ENCODE data around the gene ANKRD53.
A peak's percentile ranks its signal among the peaks of the same experiment; 100 is the strongest.

Gene ANKRD53

DNA sequence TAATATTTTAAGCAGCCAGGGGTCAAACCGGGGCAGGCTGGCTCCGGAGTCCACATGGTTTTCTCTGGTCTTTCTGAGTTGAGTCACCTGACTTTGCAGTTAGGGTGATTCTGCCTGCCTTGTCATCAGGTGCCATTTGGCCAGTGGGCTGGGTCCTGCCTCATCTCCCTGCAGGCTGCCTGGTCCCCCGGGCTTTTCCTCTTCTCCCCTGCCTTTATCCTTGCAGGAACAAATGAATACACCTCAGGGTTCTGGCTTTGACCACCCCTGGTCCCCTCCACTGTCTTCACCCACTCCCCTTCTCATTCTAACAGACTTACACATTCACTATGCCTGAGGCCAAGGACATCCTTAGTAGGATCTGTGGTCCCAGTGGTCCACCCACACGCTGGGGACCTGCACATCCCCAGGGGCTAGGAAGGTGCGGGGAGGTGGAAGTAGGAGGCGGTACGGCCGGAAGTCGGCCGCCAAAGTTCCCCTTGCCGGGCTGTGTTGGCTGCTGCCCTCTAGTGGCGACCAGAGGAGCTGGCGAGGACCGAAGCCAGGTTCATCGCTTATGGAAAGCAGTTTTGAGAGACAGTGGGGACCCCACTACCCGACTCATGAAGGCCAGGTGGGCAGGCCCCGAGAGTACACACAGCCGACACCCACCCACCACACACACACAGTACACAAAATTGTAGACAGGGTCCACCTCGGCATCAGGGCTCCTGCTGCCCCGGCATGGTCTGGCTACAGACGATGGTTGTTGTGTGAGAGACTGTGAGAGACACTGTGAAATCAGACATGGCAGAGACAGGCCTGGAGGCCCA, 22.6 kb downstream of the ANKRD53 start:
- H3K4me2 ChIP-seq (ENCODE audit: low read length, poor library complexity, severe bottlenecking): peak overlapping the region; percentile 58
- no peak overlapping the region for H2BK5ac ChIP-seq (ENCODE audit: low read depth, low read length, poor library complexity, severe bottlenecking)
- no peaks in the 10 kb centered on the region for H3K79me1 ChIP-seq (replicated peaks; ENCODE audit: low read length, poor library complexity, severe bottlenecking)
- no peak overlapping the region for H2AK5ac ChIP-seq (ENCODE audit: low read length, severe bottlenecking)
- no peaks in the 10 kb centered on the region for H3K36me3 ChIP-seq (ENCODE audit: control insufficient read depth in 1 of 2, insufficient read depth in 2 of 2, low read depth in 1 of 2, low read length in 2 of 2)
- no peak overlapping the region for H3K14ac ChIP-seq (ENCODE audit: low read length in 2 of 2)
- H3K9ac ChIP-seq (ENCODE audit: low read length): peak overlapping the region; percentile 53
- DNase-seq: peak; percentile 59
- H3K9me3 ChIP-seq (ENCODE audit: control insufficient read depth, low read length): no peaks in the 10 kb centered on the region
- peak overlapping the region; percentile 32 to 73 for H3K4me3 ChIP-seq (ENCODE audit: insufficient read depth in 1 of 2, low read depth in 1 of 2, low read length in 2 of 2)
- peak overlapping the region; percentile 99 for H2AFZ ChIP-seq (ENCODE audit: low read depth, low read length)
- 30% methylated on average over 10 of the region's 21 CpGs for WGBS
- peak overlapping the region; percentile 44 for H4K91ac ChIP-seq (ENCODE audit: low read length)
- peak overlapping the region; percentile 50 to 75 for H3K18ac ChIP-seq (ENCODE audit: low read depth in 1 of 2, low read length in 2 of 2)
- no peak overlapping the region for H3K27ac ChIP-seq (ENCODE audit: low read length, poor library complexity, severe bottlenecking)
- peak overlapping the region in 1 of 2 experiments; percentile 56 for H3K4ac ChIP-seq (ENCODE audit: low read depth in 1 of 2, low read length in 2 of 2)
- no peak overlapping the region for H2BK12ac ChIP-seq (ENCODE audit: low read length in 2 of 2)
- H2BK15ac ChIP-seq (ENCODE audit: low read depth, poor library complexity, severe bottlenecking): peak overlapping the region; percentile 6
- no peak overlapping the region for H3K23ac ChIP-seq (ENCODE audit: low read length in 2 of 2)
- no peak overlapping the region for H2BK120ac ChIP-seq (ENCODE audit: low read depth, low read length)
- peaks cover 6% of the 10 kb centered on the region for H3K4me1 ChIP-seq (ENCODE audit: control insufficient read depth, insufficient read depth, low read depth, low read length)
- peaks cover 14 to 21% of the 10 kb centered on the region in 2 experiments for H3K27me3 ChIP-seq (ENCODE audit: control insufficient read depth in 1 of 2, insufficient read depth in 1 of 2, low read length in 2 of 2)
- peak overlapping the region; percentile 95 for H4K8ac ChIP-seq (ENCODE audit: low read length)

DNA sequence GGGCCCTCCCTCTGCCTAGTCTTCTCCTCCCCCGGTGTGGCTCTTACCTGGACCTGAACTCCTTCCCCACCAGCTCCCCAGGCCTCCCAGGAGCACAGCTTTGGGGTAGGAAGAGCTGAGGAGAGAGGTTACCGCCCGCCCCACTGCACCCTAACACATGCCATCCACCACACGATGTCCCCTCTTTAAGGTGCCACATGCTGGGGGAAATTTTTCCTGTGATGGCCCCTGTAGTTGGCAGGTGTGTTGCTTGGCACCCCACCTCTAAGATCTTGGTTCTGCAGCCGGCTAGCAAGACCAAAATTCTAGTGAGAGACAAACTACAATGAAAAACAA, 23.1 kb downstream of the ANKRD53 start:
- H3K23ac ChIP-seq (ENCODE audit: low read length in 2 of 2): no peak overlapping the region
- no peak overlapping the region for H3K9ac ChIP-seq (ENCODE audit: low read length)
- no peak overlapping the region for H4K91ac ChIP-seq (ENCODE audit: low read length)
- DNase-seq: no peak
- no peak overlapping the region for H2BK5ac ChIP-seq (ENCODE audit: low read depth, low read length, poor library complexity, severe bottlenecking)
- H3K14ac ChIP-seq (ENCODE audit: low read length in 2 of 2): no peak overlapping the region
- H3K36me3 ChIP-seq (ENCODE audit: control insufficient read depth in 1 of 2, insufficient read depth in 2 of 2, low read depth in 1 of 2, low read length in 2 of 2): no peaks in the 10 kb centered on the region
- peaks cover 6% of the 10 kb centered on the region for H3K4me1 ChIP-seq (ENCODE audit: control insufficient read depth, insufficient read depth, low read depth, low read length)
- no peak overlapping the region for H3K4ac ChIP-seq (ENCODE audit: low read depth in 1 of 2, low read length in 2 of 2)
- H2BK15ac ChIP-seq (ENCODE audit: low read depth, poor library complexity, severe bottlenecking): no peak overlapping the region
- no peak overlapping the region for H2AFZ ChIP-seq (ENCODE audit: low read depth, low read length)
- H2BK120ac ChIP-seq (ENCODE audit: low read depth, low read length): no peak overlapping the region
- H2AK5ac ChIP-seq (ENCODE audit: low read length, severe bottlenecking): no peak overlapping the region
- H2BK12ac ChIP-seq (ENCODE audit: low read length in 2 of 2): no peak overlapping the region
- no peak overlapping the region for H3K4me3 ChIP-seq (ENCODE audit: insufficient read depth in 1 of 2, low read depth in 1 of 2, low read length in 2 of 2)
- no peaks in the 10 kb centered on the region for H3K79me1 ChIP-seq (replicated peaks; ENCODE audit: low read length, poor library complexity, severe bottlenecking)
- peak overlapping the region in 1 of 2 experiments; percentile 75 for H3K18ac ChIP-seq (ENCODE audit: low read depth in 1 of 2, low read length in 2 of 2)
- 69% methylated on average over 4 of the region's 5 CpGs for WGBS
- H4K8ac ChIP-seq (ENCODE audit: low read length): peak overlapping the region; percentile 5
- no peak overlapping the region for H3K27ac ChIP-seq (ENCODE audit: low read length, poor library complexity, severe bottlenecking)
- H3K4me2 ChIP-seq (ENCODE audit: low read length, poor library complexity, severe bottlenecking): no peak overlapping the region
- H3K27me3 ChIP-seq (ENCODE audit: control insufficient read depth in 1 of 2, insufficient read depth in 1 of 2, low read length in 2 of 2): peaks cover 14 to 22% of the 10 kb centered on the region in 2 experiments
- no peaks in the 10 kb centered on the region for H3K9me3 ChIP-seq (ENCODE audit: control insufficient read depth, low read length)

DNA sequence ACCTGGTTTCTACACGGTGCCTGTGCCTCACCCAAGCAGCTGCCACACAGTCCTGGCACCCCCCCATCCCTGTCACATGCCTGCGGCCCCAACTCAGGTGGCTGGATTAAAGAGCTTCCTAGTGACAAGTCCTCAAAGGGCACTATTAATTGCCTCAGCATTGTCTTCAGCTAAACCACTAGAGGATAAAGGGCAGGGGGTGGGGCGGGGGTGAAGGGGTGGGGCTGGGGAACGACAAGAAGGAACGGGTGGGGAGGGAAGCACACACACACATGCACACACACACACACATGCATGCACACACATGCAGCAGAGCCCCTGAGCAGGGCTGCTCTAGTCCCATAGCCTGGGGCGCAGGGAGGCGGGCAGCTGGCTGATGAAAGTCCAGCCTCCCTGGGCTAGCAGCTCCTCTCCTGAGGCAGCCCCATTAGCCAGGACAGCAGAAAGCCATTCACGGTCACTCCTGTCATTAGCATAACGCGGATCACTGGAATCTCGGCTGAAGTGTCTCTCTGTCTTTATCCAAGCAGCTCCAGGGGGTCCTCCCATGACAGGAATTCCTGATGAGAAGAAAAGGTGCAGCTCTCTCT, 23.6 kb downstream of the ANKRD53 start:
- H3K4me3 ChIP-seq (ENCODE audit: insufficient read depth in 1 of 2, low read depth in 1 of 2, low read length in 2 of 2): no peak overlapping the region
- H2AFZ ChIP-seq (ENCODE audit: low read depth, low read length): peak overlapping the region; percentile 19
- H3K23ac ChIP-seq (ENCODE audit: low read length in 2 of 2): no peak overlapping the region
- no peak overlapping the region for H3K14ac ChIP-seq (ENCODE audit: low read length in 2 of 2)
- no peak overlapping the region for H2AK5ac ChIP-seq (ENCODE audit: low read length, severe bottlenecking)
- H3K9me3 ChIP-seq (ENCODE audit: control insufficient read depth, low read length): no peaks in the 10 kb centered on the region
- peaks cover 14 to 26% of the 10 kb centered on the region in 2 experiments for H3K27me3 ChIP-seq (ENCODE audit: control insufficient read depth in 1 of 2, insufficient read depth in 1 of 2, low read length in 2 of 2)
- no peak overlapping the region for H4K8ac ChIP-seq (ENCODE audit: low read length)
- no peak overlapping the region for H3K18ac ChIP-seq (ENCODE audit: low read depth in 1 of 2, low read length in 2 of 2)
- H4K91ac ChIP-seq (ENCODE audit: low read length): no peak overlapping the region
- H2BK120ac ChIP-seq (ENCODE audit: low read depth, low read length): no peak overlapping the region
- no peak overlapping the region for H3K4ac ChIP-seq (ENCODE audit: low read depth in 1 of 2, low read length in 2 of 2)
- peaks cover 6% of the 10 kb centered on the region for H3K4me1 ChIP-seq (ENCODE audit: control insufficient read depth, insufficient read depth, low read depth, low read length)
- 39% methylated on average over 8 of the region's 11 CpGs for WGBS
- H3K4me2 ChIP-seq (ENCODE audit: low read length, poor library complexity, severe bottlenecking): no peak overlapping the region
- H3K9ac ChIP-seq (ENCODE audit: low read length): no peak overlapping the region
- no peak overlapping the region for H2BK12ac ChIP-seq (ENCODE audit: low read length in 2 of 2)
- H3K36me3 ChIP-seq (ENCODE audit: control insufficient read depth in 1 of 2, insufficient read depth in 2 of 2, low read depth in 1 of 2, low read length in 2 of 2): no peaks in the 10 kb centered on the region
- no peak overlapping the region for H2BK15ac ChIP-seq (ENCODE audit: low read depth, poor library complexity, severe bottlenecking)
- no peak overlapping the region for H3K27ac ChIP-seq (ENCODE audit: low read length, poor library complexity, severe bottlenecking)
- no peak for DNase-seq
- no peak overlapping the region for H2BK5ac ChIP-seq (ENCODE audit: low read depth, low read length, poor library complexity, severe bottlenecking)
- no peaks in the 10 kb centered on the region for H3K79me1 ChIP-seq (replicated peaks; ENCODE audit: low read length, poor library complexity, severe bottlenecking)

DNA sequence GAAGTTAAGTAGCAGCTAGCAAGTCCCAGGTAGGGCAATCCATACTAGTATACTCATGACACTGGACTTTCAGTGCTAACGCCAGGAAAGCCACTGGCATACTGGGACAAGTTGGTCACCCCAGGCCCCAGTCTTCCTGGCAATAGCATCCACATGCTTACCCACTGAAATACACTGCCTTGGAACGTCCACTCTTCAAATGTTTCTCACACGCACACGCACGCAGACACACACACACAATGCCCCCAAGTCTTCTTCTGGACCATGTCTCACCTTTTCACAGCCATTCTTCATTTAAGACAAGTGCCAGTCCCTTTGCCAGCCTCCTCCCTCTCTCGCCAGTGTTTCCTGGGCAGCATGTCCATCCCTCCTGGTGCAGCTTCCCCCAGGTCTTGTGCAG, 25.0 kb downstream of the ANKRD53 start:
- H3K18ac ChIP-seq (ENCODE audit: low read depth in 1 of 2, low read length in 2 of 2): no peak overlapping the region
- H3K27me3 ChIP-seq (ENCODE audit: control insufficient read depth in 1 of 2, insufficient read depth in 1 of 2, low read length in 2 of 2): peaks cover 20 to 26% of the 10 kb centered on the region in 2 experiments
- H2BK120ac ChIP-seq (ENCODE audit: low read depth, low read length): no peak overlapping the region
- H2BK15ac ChIP-seq (ENCODE audit: low read depth, poor library complexity, severe bottlenecking): no peak overlapping the region
- no peak overlapping the region for H3K14ac ChIP-seq (ENCODE audit: low read length in 2 of 2)
- no peak overlapping the region for H2BK5ac ChIP-seq (ENCODE audit: low read depth, low read length, poor library complexity, severe bottlenecking)
- no peak overlapping the region for H2AK5ac ChIP-seq (ENCODE audit: low read length, severe bottlenecking)
- H3K79me1 ChIP-seq (replicated peaks; ENCODE audit: low read length, poor library complexity, severe bottlenecking): no peaks in the 10 kb centered on the region
- no peak overlapping the region for H2BK12ac ChIP-seq (ENCODE audit: low read length in 2 of 2)
- no peak overlapping the region for H3K27ac ChIP-seq (ENCODE audit: low read length, poor library complexity, severe bottlenecking)
- H2AFZ ChIP-seq (ENCODE audit: low read depth, low read length): no peak overlapping the region
- no peak overlapping the region for H3K4me2 ChIP-seq (ENCODE audit: low read length, poor library complexity, severe bottlenecking)
- no peak overlapping the region for H3K23ac ChIP-seq (ENCODE audit: low read length in 2 of 2)
- peaks cover 7% of the 10 kb centered on the region for H3K4me1 ChIP-seq (ENCODE audit: control insufficient read depth, insufficient read depth, low read depth, low read length)
- H3K9ac ChIP-seq (ENCODE audit: low read length): no peak overlapping the region
- no peak overlapping the region for H3K4me3 ChIP-seq (ENCODE audit: insufficient read depth in 1 of 2, low read depth in 1 of 2, low read length in 2 of 2)
- no peak overlapping the region for H4K91ac ChIP-seq (ENCODE audit: low read length)
- DNase-seq: no peak
- H3K9me3 ChIP-seq (ENCODE audit: control insufficient read depth, low read length): no peaks in the 10 kb centered on the region
- H4K8ac ChIP-seq (ENCODE audit: low read length): no peak overlapping the region
- 86% methylated on average over 6 of the region's 6 CpGs for WGBS
- no peak overlapping the region for H3K4ac ChIP-seq (ENCODE audit: low read depth in 1 of 2, low read length in 2 of 2)
- no peaks in the 10 kb centered on the region for H3K36me3 ChIP-seq (ENCODE audit: control insufficient read depth in 1 of 2, insufficient read depth in 2 of 2, low read depth in 1 of 2, low read length in 2 of 2)

All from mesenchymal stem cell (in vitro differentiated cells and primary cell).